ENCODE measurements around the gene ATP2B2.

Gene ATP2B2

DNA sequence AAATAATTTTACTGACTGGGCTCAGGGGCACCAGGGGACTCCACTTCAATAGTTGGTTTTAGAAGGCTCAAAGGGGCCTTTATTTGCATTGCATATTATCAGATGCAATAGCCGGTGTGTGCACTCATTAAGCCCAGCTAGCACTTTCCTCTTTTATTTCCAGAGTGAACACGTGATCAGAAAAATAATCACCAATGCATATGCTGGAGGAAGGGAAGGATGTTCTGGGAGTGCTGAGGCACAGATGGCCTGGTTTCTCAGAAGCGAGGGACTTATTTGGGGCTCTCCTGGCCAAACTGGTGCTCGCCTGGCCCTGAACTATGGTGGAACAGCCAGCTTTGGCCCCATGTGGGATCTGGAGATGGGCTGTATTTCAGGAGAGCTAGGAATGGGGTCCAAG lies 124.0 kb downstream of the ATP2B2 start:
- DNase-seq (ENCODE audit: low spot score): no peak

DNA sequence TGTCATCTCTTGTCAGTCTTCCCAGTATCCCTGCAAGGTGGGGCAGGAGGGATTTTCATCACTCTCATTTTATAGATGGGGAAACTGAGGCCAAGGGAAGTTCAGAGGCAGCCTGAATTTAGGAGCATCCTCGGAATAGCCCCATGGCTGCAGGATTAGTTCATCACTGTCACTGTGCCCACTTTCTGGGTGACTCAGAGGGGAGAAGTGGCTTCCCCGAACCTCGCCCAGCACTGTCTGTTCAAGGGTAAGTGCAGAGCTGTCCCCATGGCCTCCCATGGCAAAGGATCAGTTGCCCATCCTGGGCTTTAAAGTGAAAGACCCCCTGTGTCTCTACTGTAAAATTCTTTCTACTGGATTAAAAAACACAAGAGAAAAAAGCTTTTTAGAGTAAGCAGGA lies 124.5 kb downstream of the ATP2B2 start:
- DNase-seq (ENCODE audit: low spot score): peak; percentile 73

DNA sequence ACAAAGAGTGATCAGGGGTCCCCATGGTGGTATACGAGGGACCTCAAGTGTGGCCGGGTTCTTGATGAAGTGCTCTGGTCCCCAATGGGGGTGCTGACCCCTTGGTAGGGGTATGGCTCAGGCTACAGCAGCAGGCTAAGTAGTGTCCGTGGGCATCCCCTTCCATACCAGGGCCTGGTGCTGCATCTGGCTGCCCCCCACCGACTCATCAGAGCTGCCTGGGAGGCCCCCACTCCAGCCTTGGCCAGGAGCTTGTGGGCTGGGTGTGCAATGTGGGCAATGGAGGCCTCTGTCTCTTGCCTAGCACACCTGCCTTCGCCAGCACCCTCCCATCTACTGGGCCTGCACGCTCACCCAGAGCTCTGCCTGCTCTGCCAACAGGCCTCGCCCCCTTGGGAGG lies 125.4 kb downstream of the ATP2B2 start:
- no peak for DNase-seq (ENCODE audit: low spot score)

DNA sequence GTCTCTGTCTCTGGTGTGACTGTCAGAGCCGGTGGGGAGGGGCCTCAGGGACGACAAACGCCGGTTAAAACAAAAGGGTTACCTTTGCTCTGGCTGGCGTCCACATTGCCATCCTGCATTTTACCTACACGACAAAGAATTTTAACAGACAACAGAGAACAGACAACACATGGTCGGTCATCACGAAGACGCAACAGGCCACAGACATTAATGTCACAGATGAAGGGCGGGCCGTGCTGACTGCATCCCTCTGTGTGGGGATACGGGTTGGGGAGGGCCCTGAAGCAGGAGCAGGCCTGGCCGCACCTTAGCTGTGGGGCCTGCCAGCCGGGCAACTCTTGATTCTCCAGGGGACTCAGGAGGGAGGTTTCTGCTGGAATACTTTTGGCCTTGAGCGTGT lies 126.2 kb downstream of the ATP2B2 start:
- no peak for DNase-seq (ENCODE audit: low spot score)

DNA sequence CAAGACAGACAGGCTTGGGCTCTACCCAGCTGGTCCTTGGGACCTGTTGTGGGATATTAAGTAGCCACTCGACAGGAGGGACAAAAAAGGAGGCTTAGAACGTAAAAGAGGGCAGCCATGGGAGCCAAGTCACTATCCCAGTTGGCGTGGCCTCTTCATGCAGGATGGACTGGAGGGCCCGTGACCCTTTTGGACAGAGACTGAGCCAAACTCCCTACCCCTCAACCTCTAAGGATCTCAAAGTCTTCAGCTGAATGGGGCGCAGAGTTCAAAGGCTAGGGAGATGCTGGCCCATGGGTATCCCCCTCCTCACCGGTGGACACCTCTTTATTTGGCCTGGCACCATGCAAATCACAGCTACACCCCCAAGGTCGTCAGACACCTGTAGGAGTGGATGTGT lies 126.6 kb downstream of the ATP2B2 start:
- DNase-seq (ENCODE audit: low spot score): no peak

DNA sequence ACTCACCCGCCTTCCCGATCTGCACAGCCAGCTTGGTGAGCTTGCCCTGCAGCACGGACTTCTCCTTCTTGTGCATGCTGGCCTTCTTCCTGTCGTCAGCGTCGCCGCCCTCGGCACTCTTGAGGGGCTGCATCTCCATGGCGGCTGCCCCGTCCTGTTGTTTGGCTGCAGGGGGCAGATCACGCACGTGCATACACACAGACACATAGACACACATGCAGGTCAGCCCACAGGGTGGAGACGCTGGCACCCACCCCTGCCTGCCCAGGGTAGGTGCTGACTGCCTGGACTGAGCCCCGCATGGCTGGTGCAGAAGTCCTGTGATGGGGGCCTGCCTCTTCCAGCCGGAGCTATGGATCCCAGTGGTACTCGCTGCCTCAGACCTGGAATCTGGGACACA lies 127.1 kb downstream of the ATP2B2 start:
- DNase-seq (ENCODE audit: low spot score): no peak

DNA sequence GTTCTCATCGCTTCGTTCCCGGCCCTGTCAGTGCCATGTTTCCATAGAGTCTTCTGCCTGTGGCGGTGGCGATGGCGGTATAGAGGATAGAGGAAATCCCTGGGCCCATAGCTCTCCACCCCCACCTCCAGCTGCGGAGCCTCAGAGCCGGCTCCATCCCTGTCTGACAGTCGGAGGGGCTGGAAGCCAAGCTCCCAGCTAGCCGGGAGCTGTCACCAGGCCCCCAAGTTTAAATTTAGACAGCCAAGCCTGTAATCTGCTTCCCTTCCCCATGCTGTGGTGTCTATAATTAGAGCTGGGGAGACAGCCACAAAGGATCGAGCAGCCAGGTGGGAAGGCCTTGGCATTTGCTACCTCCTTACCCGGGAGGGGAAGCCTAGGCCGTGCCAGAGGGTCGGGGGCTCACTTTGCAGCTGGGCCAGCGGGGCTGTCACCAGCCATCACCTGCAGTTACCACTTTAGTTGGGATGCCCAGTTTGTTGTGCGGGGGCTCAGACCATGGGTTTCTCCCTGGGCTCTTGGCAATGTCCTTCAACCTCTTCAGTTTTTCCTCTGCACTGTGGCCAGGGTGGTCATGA lies 128.1 kb downstream of the ATP2B2 start:
- DNase-seq (ENCODE audit: low spot score): no peak

DNA sequence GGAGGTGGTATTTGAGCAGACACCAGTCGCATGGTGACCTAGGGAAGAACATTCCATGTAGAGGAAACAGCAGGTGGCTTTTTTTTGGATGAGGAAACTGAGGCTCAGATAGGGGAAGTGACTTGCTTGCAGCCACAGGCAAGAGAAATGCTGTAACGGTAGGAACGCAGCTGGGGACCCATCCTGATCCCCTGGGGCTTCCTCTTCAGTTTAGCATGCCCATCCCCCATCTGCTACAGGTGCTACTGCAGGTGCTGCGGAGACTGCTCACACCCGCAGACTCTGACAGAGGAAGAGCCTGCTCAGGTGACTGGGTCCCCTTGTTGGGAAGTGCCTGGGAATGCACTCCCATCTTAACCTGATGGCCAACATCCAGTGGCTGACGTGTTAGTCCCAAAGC lies 129.0 kb downstream of the ATP2B2 start:
- no peak for DNase-seq (ENCODE audit: low spot score)

DNA sequence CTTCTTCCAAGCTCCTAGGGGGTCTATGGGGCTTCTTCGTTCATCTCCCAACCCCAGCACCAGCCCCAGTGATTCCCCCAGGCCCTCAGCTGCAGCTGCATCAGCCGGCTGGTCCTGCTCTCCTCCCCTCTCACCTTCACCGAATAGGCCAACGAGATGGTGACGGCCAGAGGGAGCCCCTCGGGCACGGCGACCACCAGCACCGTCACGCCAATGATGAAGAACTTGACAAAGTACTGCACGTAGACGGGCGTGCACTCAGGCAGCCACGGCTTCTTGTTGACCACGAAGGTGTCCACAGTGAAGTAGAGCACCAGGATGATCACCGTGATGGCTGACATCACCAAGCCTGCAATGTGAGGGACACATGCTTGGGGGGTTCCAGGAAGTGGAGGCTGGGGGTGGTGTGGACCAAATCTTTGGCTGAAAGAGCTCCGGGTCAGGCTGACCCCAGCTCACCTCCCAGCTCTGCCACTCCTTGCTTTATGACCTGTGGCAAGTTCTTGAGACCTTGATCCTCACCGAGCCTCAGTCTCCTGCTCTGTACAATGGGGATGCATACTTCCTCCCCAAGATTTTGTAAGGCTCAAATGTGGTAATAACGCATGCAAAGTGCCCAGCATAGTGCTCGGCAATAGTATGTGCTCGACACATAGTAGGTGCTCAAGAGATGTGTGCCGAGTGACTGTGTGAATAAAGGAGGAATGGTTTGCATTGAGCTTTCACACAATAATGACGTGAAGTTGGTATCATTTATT lies 129.9 kb downstream of the ATP2B2 start:
- DNase-seq (ENCODE audit: low spot score): no peak

DNA sequence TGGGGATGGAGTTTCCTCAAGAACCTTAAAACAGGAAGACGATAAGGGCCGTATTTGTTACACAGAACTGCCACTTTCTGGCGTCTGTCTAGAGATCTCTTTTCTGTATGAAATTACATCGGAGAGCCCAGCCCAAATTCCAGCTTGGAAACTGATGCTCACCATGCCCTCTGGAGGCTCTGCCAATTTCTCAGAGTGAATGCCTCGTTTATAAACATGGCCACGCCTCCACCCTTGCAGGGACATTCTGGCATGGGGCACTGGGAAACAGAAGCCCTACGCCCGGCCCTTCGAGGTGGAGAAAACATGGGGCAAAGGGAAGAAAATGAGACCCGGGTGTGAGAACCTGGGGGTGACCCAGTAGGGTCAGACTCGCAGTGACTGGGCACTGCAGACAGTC lies 131.1 kb downstream of the ATP2B2 start:
- DNase-seq (ENCODE audit: low spot score): no peak

DNA sequence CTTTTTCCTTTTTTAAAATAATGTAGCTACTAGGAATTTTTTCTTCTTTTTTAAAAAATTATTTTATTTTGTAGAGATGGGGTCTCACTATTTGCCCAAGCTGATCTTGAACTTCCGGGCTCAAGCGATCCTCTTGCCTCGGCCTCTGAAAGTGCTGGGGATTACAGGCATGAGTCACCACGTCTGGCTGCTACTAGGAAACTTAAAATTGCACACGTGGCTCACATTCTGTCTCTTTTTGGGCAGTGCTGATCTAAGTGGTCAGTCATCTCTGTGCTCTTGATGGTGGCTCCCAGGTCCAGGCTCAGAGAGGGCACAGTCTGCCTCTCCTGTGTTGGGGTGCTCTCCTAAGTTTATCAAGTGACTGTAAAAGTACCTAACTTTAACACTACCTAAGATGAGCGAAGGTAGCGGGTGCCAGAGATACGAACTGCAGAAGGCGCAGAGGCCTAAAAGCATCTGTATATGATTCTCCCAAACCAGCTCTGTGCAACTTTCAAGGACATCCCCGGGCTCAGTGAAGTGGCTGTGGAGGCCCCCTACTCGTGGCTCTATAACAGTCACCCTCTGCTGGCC lies 131.6 kb downstream of the ATP2B2 start:
- DNase-seq (ENCODE audit: low spot score): no peak

DNA sequence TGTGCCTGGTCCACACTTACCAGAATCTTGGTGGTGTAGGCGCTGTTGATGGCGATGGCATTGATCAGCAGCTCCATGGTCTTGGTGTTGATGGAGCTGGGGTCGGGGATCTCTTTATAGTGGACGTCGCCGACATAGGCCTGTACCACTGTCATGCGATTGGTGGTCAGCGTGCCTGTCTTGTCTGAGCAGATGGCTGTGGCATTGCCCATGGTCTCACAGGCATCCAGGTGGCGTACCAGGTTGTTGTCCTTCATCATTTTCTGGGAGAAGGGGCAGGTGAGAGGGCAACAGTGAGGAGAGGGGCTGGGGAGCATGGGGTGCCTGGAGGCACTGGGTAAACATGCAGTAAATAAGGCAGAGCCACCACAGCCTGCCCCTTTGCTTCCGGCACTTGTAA lies 133.6 kb downstream of the ATP2B2 start:
- no peak for DNase-seq (ENCODE audit: low spot score)

DNA sequence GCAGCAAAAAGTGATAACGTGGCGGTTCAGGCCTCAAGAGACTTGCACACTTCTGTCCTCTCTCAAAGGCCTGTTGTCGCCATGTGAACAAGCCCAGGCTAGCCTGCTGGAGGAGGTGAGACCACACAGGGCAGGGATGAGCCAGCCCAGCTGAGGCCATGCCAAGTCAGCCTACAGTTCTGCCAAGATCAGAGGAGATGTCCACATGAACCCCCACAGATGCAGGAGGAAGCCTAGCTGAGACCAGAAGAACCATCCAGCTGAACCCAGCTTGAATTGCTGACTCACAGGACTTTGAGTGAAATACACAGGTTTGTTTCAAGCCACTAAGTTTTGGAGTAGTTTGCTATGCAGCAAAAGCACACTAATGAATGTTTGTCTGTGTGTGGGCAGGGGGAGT lies 134.2 kb downstream of the ATP2B2 start:
- no peak for DNase-seq (ENCODE audit: low spot score)

DNA sequence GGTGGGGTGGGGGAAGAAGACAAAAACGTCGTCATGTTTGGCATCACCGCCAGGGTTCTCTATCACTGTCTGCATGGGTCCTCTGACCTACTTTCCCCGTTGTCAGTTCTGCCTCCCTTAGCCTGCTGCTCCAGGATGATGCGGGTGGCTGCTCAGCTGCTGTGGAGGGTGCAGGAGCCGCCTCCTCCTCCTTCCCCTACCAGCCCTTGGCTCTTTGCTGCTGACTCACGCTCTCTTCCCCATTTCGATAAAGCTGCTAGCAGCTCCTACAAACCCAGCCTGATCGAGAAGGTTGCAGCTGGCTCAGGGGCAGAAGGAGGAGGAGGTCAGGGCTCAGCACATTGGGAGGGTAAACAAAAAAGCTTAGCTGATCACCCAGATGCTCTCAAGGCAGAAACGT lies 135.0 kb downstream of the ATP2B2 start:
- peak; percentile 70 for DNase-seq (ENCODE audit: low spot score)

DNA sequence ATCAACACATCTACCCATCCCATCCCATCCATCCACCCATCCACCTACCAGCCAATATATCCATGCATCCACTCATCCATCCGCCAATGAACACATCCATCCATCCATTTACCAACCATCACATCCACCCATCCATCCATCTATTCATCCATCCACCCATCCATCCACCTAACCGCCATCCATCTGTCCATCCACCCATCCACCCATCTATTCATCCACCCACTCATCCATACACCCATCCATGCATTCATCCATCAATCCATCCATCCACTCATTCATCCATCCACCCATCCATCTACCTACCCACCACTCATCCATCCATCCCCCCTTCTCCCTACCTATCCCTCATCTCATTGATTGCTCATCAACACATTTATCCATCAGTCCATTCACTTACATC lies 136.9 kb downstream of the ATP2B2 start:
- DNase-seq (ENCODE audit: low spot score): no peak

DNA sequence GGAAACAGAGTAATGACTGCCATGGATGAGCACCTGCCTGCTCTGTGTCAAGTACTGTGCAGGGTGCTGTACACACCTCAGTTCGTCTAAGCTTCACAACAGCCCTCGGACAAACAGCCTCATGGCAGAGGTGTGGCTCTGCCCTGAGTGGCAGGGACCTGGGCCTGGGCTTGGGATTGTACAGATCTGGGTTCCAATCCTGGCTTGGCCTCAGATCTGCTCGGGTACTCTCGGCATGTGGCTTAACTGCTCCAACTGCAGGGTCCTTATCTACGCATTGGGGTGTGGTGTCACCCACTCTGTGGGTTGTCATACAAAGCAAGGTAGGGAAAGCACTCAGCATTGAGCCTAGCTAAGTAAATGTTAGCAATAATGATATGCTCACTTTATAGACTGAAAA lies 137.9 kb downstream of the ATP2B2 start:
- no peak for DNase-seq (ENCODE audit: low spot score)

DNA sequence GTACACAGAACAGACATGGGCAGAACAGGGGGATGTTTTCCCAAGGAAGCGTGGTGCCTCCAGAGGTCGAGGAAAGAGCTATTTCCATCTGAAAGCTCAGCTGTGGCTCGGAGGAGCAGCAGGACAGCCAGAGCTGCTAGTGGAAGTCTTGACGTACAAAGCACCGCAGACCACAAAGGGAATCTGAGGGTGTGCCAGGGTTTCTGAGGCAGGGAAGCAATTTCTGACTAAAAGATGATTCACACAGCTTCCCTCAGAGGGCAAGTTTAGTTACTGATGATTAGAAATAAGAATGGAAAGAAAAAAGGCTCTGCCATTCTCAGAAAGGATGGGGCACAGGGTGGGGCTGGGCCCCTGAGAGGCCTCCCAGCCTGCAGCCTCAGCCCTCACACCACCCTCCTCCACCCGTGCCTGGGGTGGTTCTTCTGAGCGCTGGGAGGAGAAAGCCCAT lies 138.7 kb downstream of the ATP2B2 start:
- peak; percentile 94 for DNase-seq (ENCODE audit: low spot score)

DNA sequence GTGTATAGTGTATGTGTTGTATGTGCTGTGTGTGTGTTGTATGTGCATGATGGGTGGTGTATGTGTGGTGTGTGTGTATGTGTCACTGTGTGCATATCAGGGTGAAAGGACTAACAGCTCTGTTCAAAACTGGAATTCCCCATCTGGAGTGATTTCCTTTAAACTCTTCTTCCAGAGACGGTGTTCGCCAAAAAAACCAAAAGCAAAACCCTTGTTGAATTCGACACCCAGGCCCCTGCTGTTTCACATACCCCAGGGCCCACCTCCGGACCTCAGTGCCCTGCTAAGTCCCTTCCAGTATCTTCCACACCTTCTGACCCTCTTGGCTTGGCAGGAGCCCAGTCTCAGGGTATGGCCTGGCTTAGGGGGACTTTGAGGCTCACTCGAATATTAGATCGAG lies 139.6 kb downstream of the ATP2B2 start:
- no peak for DNase-seq (ENCODE audit: low spot score)

DNA sequence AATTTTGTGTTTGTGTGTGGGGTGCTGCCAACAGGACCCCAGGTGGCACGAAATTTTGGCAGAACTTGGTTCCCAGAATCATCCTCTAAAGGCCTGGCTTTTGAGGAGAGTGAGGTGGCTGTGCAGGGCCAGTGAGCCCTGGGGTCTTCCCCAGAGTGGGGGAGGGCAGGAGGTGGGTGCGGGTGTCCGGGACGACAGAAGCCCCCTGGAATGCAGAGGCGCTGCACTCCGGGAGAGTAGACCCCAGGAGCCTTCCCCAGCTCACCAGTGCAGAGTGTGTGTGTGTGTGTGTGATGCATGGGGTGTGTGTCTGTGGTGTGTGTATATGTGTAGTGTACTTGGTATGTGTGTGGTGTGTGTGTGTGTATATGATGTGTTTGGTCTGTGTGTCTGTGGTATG lies 140.1 kb downstream of the ATP2B2 start:
- no peak for DNase-seq (ENCODE audit: low spot score)

DNA sequence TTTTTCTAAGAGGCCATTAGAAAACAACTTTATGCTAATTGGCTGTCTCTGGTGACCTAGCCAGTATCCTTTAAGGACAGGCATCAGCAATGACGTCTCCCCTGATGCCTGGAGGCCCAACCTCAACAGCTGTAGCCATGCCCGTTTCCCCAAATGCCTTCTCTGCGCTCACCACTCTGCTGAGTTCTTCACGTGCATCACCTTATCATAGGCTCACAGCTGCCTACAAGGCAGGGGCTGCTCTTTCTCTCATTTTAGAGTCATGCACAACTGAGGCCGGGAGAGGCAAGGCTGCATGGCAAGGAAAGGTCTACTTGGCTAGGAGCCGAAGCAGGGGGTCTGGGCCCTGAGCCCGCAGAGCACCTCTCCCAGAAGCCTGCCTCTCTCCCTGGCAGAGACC lies 140.6 kb downstream of the ATP2B2 start:
- no peak for DNase-seq (ENCODE audit: low spot score)

DNA sequence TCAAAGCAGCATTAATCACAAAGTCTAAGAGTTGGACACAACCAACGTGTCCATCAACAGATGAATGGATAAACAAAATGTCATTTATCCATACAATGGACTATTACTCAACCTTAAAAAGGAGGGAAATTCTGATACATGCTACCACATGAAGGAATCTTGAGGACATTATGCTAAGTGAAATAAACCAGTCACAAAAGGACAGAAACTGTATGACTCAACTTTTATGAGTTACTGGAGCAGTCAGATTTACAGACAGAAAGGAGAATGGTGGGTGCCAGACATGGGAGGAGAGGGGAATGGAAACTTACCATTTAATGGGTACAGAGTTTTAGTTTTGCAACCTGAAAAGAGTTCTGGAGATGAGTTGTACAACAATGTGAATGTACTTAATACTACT lies 141.5 kb downstream of the ATP2B2 start:
- no peak for DNase-seq (ENCODE audit: low spot score)

DNA sequence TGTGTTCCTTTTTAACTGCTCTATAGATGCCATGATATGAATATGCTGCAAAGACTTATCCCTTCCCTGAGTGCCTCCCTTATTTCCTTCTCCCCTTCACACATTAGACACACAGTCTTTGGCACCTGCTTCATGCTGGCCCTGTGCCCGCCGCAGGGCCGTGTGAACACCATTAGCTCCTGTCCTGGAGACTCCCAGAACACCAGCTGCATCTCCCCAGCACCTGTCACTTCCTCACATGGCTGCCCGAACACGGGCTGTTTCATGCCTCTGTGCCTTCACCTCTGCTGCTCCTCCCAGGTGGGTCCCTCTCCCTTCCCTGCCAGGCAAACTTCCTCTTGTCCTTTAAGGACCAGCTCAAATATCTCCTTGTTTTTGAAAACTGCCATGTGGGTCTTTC lies 144.0 kb downstream of the ATP2B2 start:
- no peak for DNase-seq (ENCODE audit: low spot score)

DNA sequence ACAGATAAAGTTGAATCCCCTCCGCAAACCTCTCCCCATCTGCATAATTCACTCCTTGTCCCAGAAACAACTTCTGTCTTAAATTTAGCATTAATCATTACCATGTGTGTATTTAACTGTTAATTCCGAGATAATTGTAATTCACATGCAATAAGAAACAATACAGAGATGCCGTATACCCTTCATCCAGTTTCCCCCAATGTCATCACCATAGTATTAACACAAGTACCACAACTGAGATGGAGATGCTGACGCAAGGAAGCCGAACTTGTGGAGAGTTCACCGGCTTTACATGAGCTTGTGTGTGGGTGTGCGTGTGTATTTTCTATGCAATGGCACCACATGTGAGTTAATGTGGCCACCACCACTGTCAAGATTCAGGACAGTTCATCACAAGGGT lies 144.9 kb downstream of the ATP2B2 start:
- no peak for DNase-seq (ENCODE audit: low spot score)

DNA sequence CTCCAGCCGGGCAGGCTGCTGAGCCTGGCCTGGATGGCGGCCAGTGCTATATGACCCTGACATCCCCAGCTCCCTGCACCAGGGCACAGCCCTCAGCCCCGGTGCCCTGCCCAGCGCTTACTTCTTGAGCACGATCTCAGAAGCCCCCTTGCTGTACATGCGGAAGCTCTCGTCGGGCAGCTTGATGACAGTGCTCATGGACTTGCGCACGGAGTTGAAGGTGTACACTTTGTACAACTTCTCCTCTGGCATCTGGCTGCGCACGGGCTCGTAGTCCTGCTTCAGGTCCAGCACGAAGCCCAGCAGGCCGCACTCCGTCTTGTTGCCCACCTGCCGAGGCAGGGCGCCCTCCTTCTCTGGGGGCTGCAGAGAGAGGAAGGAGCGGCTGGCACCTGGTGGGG lies 145.6 kb downstream of the ATP2B2 start:
- DNase-seq (ENCODE audit: low spot score): no peak
